ENCODE results near the gene PLPPR1.

PLPPR1 gene

DNA sequence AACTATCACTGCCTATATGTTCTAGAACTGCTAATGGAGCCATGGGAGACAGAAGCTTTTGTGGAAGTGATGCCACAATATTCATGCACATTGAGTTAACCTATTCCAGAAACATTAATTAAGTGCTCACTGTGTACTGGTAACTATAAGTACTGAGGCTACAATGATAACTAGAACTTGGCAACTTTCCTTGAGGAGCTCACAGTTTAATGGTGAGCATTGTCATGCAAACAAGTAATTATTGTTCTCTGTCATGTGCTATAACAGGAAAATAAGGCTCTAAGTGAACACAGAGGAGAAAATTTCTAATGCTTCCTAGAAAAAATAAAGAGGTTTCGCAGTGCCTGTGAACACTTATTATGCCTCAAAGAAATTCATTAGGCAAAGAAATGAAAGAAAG lies 214.1 kb downstream of the PLPPR1 start:
- Histone ChIP-seq H3K27ac (ENCODE audit: low read depth, low read length) (no peak overlapping the region), H3K4me3 (ENCODE audit: insufficient read depth, low read length, poor library complexity, severe bottlenecking) (no peak overlapping the region), H3K4me2 (ENCODE audit: low read depth, low read length, poor library complexity, severe bottlenecking) (no peak overlapping the region), H2AFZ (ENCODE audit: low read depth, low read length, severe bottlenecking) (no peak overlapping the region), H3K36me3 (ENCODE audit: low read length) (no peaks in the 10 kb centered on the region), H3K27me3 (ENCODE audit: low read length) (no peaks in the 10 kb centered on the region), H4K20me1 (ENCODE audit: low read depth, low read length) (no peaks in the 10 kb centered on the region), H3K79me2 (ENCODE audit: insufficient read depth, low read length) (no peaks in the 10 kb centered on the region), H3K9ac (ENCODE audit: low read length) (no peak overlapping the region), H3K9me2 (replicated peaks; ENCODE audit: insufficient read depth, low read length) (no peaks in the 10 kb centered on the region), H3K9me3 (ENCODE audit: insufficient read depth, low read length) (no peaks in the 10 kb centered on the region), H3F3A (ENCODE audit: insufficient read depth) (no peaks in the 10 kb centered on the region)
- TF ChIP-seq EZH2phosphoT487 (conservative IDR thresholded peaks at IDR 0.05; ENCODE audit: low read length): no peak
- TF ChIP-seq, protein P1, sequence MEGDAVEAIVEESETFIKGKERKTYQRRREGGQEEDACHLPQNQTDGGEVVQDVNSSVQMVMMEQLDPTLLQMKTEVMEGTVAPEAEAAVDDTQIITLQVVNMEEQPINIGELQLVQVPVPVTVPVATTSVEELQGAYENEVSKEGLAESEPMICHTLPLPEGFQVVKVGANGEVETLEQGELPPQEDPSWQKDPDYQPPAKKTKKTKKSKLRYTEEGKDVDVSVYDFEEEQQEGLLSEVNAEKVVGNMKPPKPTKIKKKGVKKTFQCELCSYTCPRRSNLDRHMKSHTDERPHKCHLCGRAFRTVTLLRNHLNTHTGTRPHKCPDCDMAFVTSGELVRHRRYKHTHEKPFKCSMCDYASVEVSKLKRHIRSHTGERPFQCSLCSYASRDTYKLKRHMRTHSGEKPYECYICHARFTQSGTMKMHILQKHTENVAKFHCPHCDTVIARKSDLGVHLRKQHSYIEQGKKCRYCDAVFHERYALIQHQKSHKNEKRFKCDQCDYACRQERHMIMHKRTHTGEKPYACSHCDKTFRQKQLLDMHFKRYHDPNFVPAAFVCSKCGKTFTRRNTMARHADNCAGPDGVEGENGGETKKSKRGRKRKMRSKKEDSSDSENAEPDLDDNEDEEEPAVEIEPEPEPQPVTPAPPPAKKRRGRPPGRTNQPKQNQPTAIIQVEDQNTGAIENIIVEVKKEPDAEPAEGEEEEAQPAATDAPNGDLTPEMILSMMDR (IDR thresholded peaks at IDR 0.05; ENCODE audit: insufficient read depth, low read length, poor library complexity, severe bottlenecking): no peak

DNA sequence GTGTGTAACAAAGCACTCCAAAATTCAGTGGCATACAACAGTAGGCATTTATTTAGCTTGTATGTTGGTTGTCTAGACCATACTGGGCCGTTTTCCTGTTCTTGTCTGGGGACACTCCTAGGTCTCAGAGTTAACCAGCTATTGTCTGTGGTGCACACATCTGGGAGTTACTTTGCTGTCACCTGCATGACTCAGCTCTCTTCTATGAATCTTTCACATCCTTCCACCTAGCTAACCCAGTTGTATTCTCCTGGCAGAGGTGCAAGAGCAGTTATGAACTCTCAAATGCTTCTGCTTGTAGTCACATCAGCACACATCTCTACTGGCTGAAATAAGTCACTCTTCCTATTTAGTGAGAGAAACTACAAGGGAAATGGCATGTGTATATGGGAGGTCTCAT lies 218.2 kb downstream of the PLPPR1 start:
- TF ChIP-seq, protein P1 (IDR thresholded peaks at IDR 0.05; ENCODE audit: insufficient read depth, low read length, poor library complexity, severe bottlenecking): no peak
- no peak for TF ChIP-seq EZH2phosphoT487 (conservative IDR thresholded peaks at IDR 0.05; ENCODE audit: low read length)
- H4K20me1 ChIP-seq (ENCODE audit: low read depth, low read length): no peaks in the 10 kb centered on the region
- no peaks in the 10 kb centered on the region for H3K36me3 ChIP-seq (ENCODE audit: low read length)
- H3K9ac ChIP-seq (ENCODE audit: low read length): no peak overlapping the region
- H3K27ac ChIP-seq (ENCODE audit: low read depth, low read length): no peak overlapping the region
- no peak overlapping the region for H2AFZ ChIP-seq (ENCODE audit: low read depth, low read length, severe bottlenecking)
- no peaks in the 10 kb centered on the region for H3K9me3 ChIP-seq (ENCODE audit: insufficient read depth, low read length)
- H3K79me2 ChIP-seq (ENCODE audit: insufficient read depth, low read length): no peaks in the 10 kb centered on the region
- H3K27me3 ChIP-seq (ENCODE audit: low read length): no peaks in the 10 kb centered on the region
- H3K9me2 ChIP-seq (replicated peaks; ENCODE audit: insufficient read depth, low read length): no peaks in the 10 kb centered on the region
- H3K4me3 ChIP-seq (ENCODE audit: insufficient read depth, low read length, poor library complexity, severe bottlenecking): no peak overlapping the region
- H3F3A ChIP-seq (ENCODE audit: insufficient read depth): no peaks in the 10 kb centered on the region
- H3K4me2 ChIP-seq (ENCODE audit: low read depth, low read length, poor library complexity, severe bottlenecking): no peak overlapping the region

DNA sequence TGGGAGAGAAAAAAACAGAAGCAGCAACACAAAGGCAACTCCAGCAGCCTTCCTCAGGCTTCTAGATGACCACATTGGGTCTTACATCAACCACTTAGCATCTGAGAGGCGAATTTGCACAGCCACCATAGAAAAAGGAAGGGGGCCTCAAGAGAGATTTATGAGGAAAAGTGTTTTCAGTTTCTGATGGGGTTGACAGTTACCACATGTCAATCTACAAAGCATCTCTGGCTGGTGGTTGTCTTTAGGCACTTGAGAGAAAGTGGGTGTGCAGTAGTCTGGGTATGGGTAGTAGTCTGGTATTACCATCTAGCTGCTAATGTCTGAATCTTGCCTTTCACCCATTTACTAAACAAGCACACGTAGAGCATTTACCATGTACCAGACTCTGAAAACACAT lies 218.8 kb downstream of the PLPPR1 start:
- no peaks in the 10 kb centered on the region for H3F3A ChIP-seq (ENCODE audit: insufficient read depth)
- H3K79me2 ChIP-seq (ENCODE audit: insufficient read depth, low read length): no peaks in the 10 kb centered on the region
- H4K20me1 ChIP-seq (ENCODE audit: low read depth, low read length): no peaks in the 10 kb centered on the region
- no peak overlapping the region for H3K4me3 ChIP-seq (ENCODE audit: insufficient read depth, low read length, poor library complexity, severe bottlenecking)
- H3K9ac ChIP-seq (ENCODE audit: low read length): no peak overlapping the region
- no peaks in the 10 kb centered on the region for H3K9me2 ChIP-seq (replicated peaks; ENCODE audit: insufficient read depth, low read length)
- H3K27me3 ChIP-seq (ENCODE audit: low read length): no peaks in the 10 kb centered on the region
- no peak overlapping the region for H2AFZ ChIP-seq (ENCODE audit: low read depth, low read length, severe bottlenecking)
- TF ChIP-seq, protein P1 (IDR thresholded peaks at IDR 0.05; ENCODE audit: insufficient read depth, low read length, poor library complexity, severe bottlenecking): no peak
- TF ChIP-seq EZH2phosphoT487 (conservative IDR thresholded peaks at IDR 0.05; ENCODE audit: low read length): no peak
- no peak overlapping the region for H3K27ac ChIP-seq (ENCODE audit: low read depth, low read length)
- H3K36me3 ChIP-seq (ENCODE audit: low read length): no peaks in the 10 kb centered on the region
- no peaks in the 10 kb centered on the region for H3K9me3 ChIP-seq (ENCODE audit: insufficient read depth, low read length)
- H3K4me2 ChIP-seq (ENCODE audit: low read depth, low read length, poor library complexity, severe bottlenecking): no peak overlapping the region

All from SU-DHL-6 (cell line).